Upper lobe of left lung (tissue), 6 donors: ENCODE data around the gene GUCA2B. TPM values are rescaled to one million over a fixed set of nuclear protein-coding genes. Genes with fewer than 3 reads are reported as not detected.

Experiments
- ATAC-seq, 2 donors: fragments of 200-7000 bp; cut with Tn5 transposase; one replicate each; pipeline ENCODE4 v1.9.1; 2022; ENCODE audit warnings: mild to moderate bottlenecking in 2 of 2, moderate library complexity in 2 of 2; ENCODE audit not compliant: low FRiP score in 2 of 2
- DNase-seq, 2 donors: peaks; one replicate each; pipeline ENCODE4 v3.0.0-alpha.2; 2019 to 2020
- H3K27ac ChIP-seq, 4 donors: fragments of 200-600 bp; sonication (generic); one replicate each; pipeline ENCODE4 v1.5.1; 2016 to 2019
- H3K27me3 ChIP-seq, 4 donors: fragments of 200-600 bp; sonication (generic); one replicate each; pipeline ENCODE4 v1.5.1; 2017 to 2019
- H3K36me3 ChIP-seq, 4 donors: fragments of 200-600 bp; sonication (generic); one replicate each; pipeline ENCODE4 v1.5.1; 2016 to 2019
- H3K4me1 ChIP-seq, 4 donors: fragments of 200-600 bp; sonication (generic); one replicate each; pipeline ENCODE4 v1.5.1; 2018 to 2019
- H3K4me3 ChIP-seq, 4 donors: fragments of 200-600 bp; sonication (generic); one replicate each; pipeline ENCODE4 v1.5.1; 2017 to 2019; ENCODE audit warnings: mild to moderate bottlenecking in 2 of 4, moderate library complexity in 1 of 4
- H3K9me3 ChIP-seq, 4 donors: fragments of 200-600 bp; sonication (generic); one replicate each; pipeline ENCODE4 v1.5.1; 2018 to 2019
- CTCF ChIP-seq, 6 experiments: fragments of 450-650 bp in 4 of 6; fragments of 200-600 bp in 2 of 6; sonication (generic) in 2 of 6; IDR thresholded peaks; one replicate each; pipeline ENCODE4 v1.5.1; 2016 to 2019; ENCODE audit warnings: antibody characterized with exemption in 6 of 6
- EP300 ChIP-seq, 4 donors: sonication (generic); formaldehyde crosslinking; IDR thresholded peaks; one replicate each; pipeline ENCODE4 v1.5.1; 2017; ENCODE audit warnings: antibody characterized with exemption in 4 of 4, control low read depth in 2 of 4
- POLR2A ChIP-seq, 4 donors: fragments of 450-650 bp; IDR thresholded peaks; one replicate each; pipeline ENCODE4 v1.5.1; 2016 to 2017; ENCODE audit warnings: antibody characterized with exemption in 4 of 4, mild to moderate bottlenecking in 2 of 4
- POLR2AphosphoS5 ChIP-seq, 2 donors: sonication (generic); formaldehyde crosslinking; IDR thresholded peaks; one replicate each; pipeline ENCODE4 v1.5.1; 2017; ENCODE audit warnings: antibody characterized with exemption in 2 of 2
- WGBS, 2 donors: methylation state at CpG; one replicate each; pipeline ENCODE4 v1.1.5; 2017 to 2018; 5-methylcytosine and 5-hydroxymethylcytosine counted together
- total RNA-seq, 6 donors: library from RNA; depleted of rRNA in 4 of 6; stranded (reverse); fragments of >200 nt in 4 of 6; gene quantifications; one replicate each; pipeline versions ENCODE4 v1.1.0 to v1.2.1, GENCODE V29; 2016 to 2021
- donor health status: DM: no; HTN: no; CAD: no; lungs with moderate emphysema.
- donor health status: DM: no; HTN: yes; CAD: no; lungs with severe emphysema.

Gene GUCA2B
- total RNA-seq, 6 donors from 2014 or later, result not detected

GRCh38 chr1:42117214-42117613, 36.0 kb upstream of the GUCA2B start:
- WGBS, 2 donors, result 71 to 75% methylated on average over 5 of the region's 5 CpGs
- Histone ChIP-seq H3K4me1 (no peaks in the 10 kb centered on the region), H3K4me3 (no peak overlapping the region), H3K27me3 (no peaks in the 10 kb centered on the region), H3K27ac (no peak overlapping the region), H3K36me3 (no peaks in the 10 kb centered on the region), H3K9me3 (no peaks in the 10 kb centered on the region)
- DNase-seq (no peak), ATAC-seq (no peak)
- TF ChIP-seq POLR2AphosphoS5 (IDR thresholded peaks at IDR 0.05) (no peak), EP300 (IDR thresholded peaks at IDR 0.05) (no peak), POLR2A (IDR thresholded peaks at IDR 0.05) (no peak), CTCF (IDR thresholded peaks at IDR 0.05) (no peak)

- Histone ChIP-seq H3K9me3 (no peaks in the 10 kb centered on the region), H3K27me3 (no peaks in the 10 kb centered on the region), H3K27ac (no peak overlapping the region), H3K4me3 (no peak overlapping the region), H3K36me3 (no peaks in the 10 kb centered on the region), H3K4me1 (no peaks in the 10 kb centered on the region)
- DNase-seq (no peak), ATAC-seq (no peak)
- no peak for TF ChIP-seq CTCF (IDR thresholded peaks at IDR 0.05)
- TF ChIP-seq POLR2A (IDR thresholded peaks at IDR 0.05), result no peak
- TF ChIP-seq POLR2AphosphoS5 (IDR thresholded peaks at IDR 0.05), result no peak
- TF ChIP-seq EP300 (IDR thresholded peaks at IDR 0.05), result no peak
- 80 to 83% methylated on average over 1 of the region's 1 CpG for WGBS, 2 donors
These were observed 35.1 kb upstream of the GUCA2B start for GRCh38 chr1:42118125-42118524.

- no peaks in the 10 kb centered on the region for H3K36me3 ChIP-seq
- no peak overlapping the region for H3K4me3 ChIP-seq
- no peaks in the 10 kb centered on the region for H3K27me3 ChIP-seq
- no peaks in the 10 kb centered on the region for H3K4me1 ChIP-seq
- H3K9me3 ChIP-seq, result no peaks in the 10 kb centered on the region
- TF ChIP-seq POLR2A (IDR thresholded peaks at IDR 0.05) (no peak), POLR2AphosphoS5 (IDR thresholded peaks at IDR 0.05) (no peak), CTCF (IDR thresholded peaks at IDR 0.05) (no peak), EP300 (IDR thresholded peaks at IDR 0.05) (no peak)
- DNase-seq, result no peak
- no peak overlapping the region for H3K27ac ChIP-seq
- ATAC-seq, result no peak
- 97 to 98% methylated on average over 3 of the region's 3 CpGs for WGBS, 2 donors
These were observed 30.8 kb upstream of the GUCA2B start for GRCh38 chr1:42122408-42122807.

- WGBS, 2 donors, result 0 to 52% methylated on average over 1 of the region's 1 CpG
These were observed 27.7 kb upstream of the GUCA2B start for GRCh38 chr1:42125552-42125951.

More at GRCh38 chr1:42125552-42125951, 27.7 kb upstream of the GUCA2B start:
- ATAC-seq (no peak), DNase-seq (no peak)
- H3K4me1 ChIP-seq, result no peaks in the 10 kb centered on the region
- H3K27ac ChIP-seq, result no peak overlapping the region
- H3K9me3 ChIP-seq, result no peaks in the 10 kb centered on the region
- H3K27me3 ChIP-seq, result no peaks in the 10 kb centered on the region
- no peak for TF ChIP-seq CTCF (IDR thresholded peaks at IDR 0.05)
- no peak for TF ChIP-seq EP300 (IDR thresholded peaks at IDR 0.05)
- TF ChIP-seq POLR2A (IDR thresholded peaks at IDR 0.05), result no peak
- TF ChIP-seq POLR2AphosphoS5 (IDR thresholded peaks at IDR 0.05), result no peak
- H3K4me3 ChIP-seq, result no peak overlapping the region
- H3K36me3 ChIP-seq, result no peaks in the 10 kb centered on the region
